Measurements from ENCODE around the gene LRRC45.
A peak's percentile ranks its signal among the peaks of the same experiment; 100 is the strongest.

LRRC45 gene

GRCh38 chr17:82022981-82023446 is at the start of gene LRRC45:
TSS of gene LRRC45 (plus strand) at chr17:82023305. CDS start at chr17:82023644, 339 bp downstream.
- H3K4me3 ChIP-seq (ENCODE audit: low read length) = peak within 1 kb of the TSS; percentile 100
- peak within 1 kb of the TSS; percentile 99 for H3K4me2 ChIP-seq (ENCODE audit: low read length)
- peak within 1 kb of the TSS; percentile 45 for H3K27ac ChIP-seq (ENCODE audit: low read length)
- H3K27me3 ChIP-seq (ENCODE audit: low read depth, low read length) = no peaks in the 10 kb centered on the region
- H3K36me3 ChIP-seq (replicated peaks; ENCODE audit: low read depth, low read length) = no peaks in the 10 kb centered on the region
- peak within 1 kb of the TSS; percentile 97 for H3K9ac ChIP-seq (ENCODE audit: low read length)
- peaks cover 29% of the 10 kb centered on the region for H3K4me1 ChIP-seq (ENCODE audit: low read length)
- H3K79me2 ChIP-seq (ENCODE audit: low read length) = peaks cover 15% of the 10 kb centered on the region
- H2AFZ ChIP-seq (ENCODE audit: low read depth, low read length) = peak within 1 kb of the TSS; percentile 67; the same call in 1 of the 2 replicates
- no peaks in the 10 kb centered on the region for H3K9me3 ChIP-seq (ENCODE audit: insufficient read depth, low read length)
- peaks cover 13% of the 10 kb centered on the region for H4K20me1 ChIP-seq (ENCODE audit: insufficient read depth, low read length)
- no peak for TF ChIP-seq EZH2phosphoT487 (IDR thresholded peaks at IDR 0.05; ENCODE audit: low read depth)
- no peak for TF ChIP-seq CTCF (IDR thresholded peaks at IDR 0.05; ENCODE audit: low read depth, low read length)

- Histone ChIP-seq H3K4me1 (ENCODE audit: low read length) (peaks cover 16% of the 10 kb centered on the region), H3K9ac (ENCODE audit: low read length) (no peak overlapping the region), H4K20me1 (ENCODE audit: insufficient read depth, low read length) (no peaks in the 10 kb centered on the region), H3K4me2 (ENCODE audit: low read length) (no peak overlapping the region), H3K9me3 (ENCODE audit: insufficient read depth, low read length) (no peaks in the 10 kb centered on the region), H3K36me3 (replicated peaks; ENCODE audit: low read depth, low read length) (no peaks in the 10 kb centered on the region), H3K27ac (ENCODE audit: low read length) (no peak overlapping the region), H3K79me2 (ENCODE audit: low read length) (peaks cover under 1% of the 10 kb centered on the region; the same call in 1 of the 2 replicates), H3K4me3 (ENCODE audit: low read length) (no peak overlapping the region), H3K27me3 (ENCODE audit: low read depth, low read length) (no peaks in the 10 kb centered on the region), H2AFZ (ENCODE audit: low read depth, low read length) (no peak overlapping the region)
- no peak for TF ChIP-seq EZH2phosphoT487 (IDR thresholded peaks at IDR 0.05; ENCODE audit: low read depth)
- no peak for TF ChIP-seq CTCF (IDR thresholded peaks at IDR 0.05; ENCODE audit: low read depth, low read length)
These were observed 49.7 kb upstream of the LRRC45 start for GRCh38 chr17:81973432-81973831.

GRCh38 chr17:81976332-81977210 is 46.5 kb upstream of the LRRC45 start:
- Histone ChIP-seq H2AFZ (ENCODE audit: low read depth, low read length) (0 out of 2 replicates have a peak overlapping the region, but pooled peaks have one; percentile 54), H3K27ac (ENCODE audit: low read length) (peak overlapping the region; percentile 59), H3K9ac (ENCODE audit: low read length) (peak overlapping the region; percentile 98), H3K27me3 (ENCODE audit: low read depth, low read length) (no peaks in the 10 kb centered on the region), H3K9me3 (ENCODE audit: insufficient read depth, low read length) (no peaks in the 10 kb centered on the region), H3K4me2 (ENCODE audit: low read length) (peak overlapping the region; percentile 96), H3K79me2 (ENCODE audit: low read length) (peaks cover 4% of the 10 kb centered on the region; the same call in 1 of the 2 replicates), H4K20me1 (ENCODE audit: insufficient read depth, low read length) (no peaks in the 10 kb centered on the region), H3K4me1 (ENCODE audit: low read length) (peaks cover 11% of the 10 kb centered on the region), H3K4me3 (ENCODE audit: low read length) (peak overlapping the region; percentile 94), H3K36me3 (replicated peaks; ENCODE audit: low read depth, low read length) (peaks cover 3% of the 10 kb centered on the region)
- no peak for TF ChIP-seq EZH2phosphoT487 (IDR thresholded peaks at IDR 0.05; ENCODE audit: low read depth)
- TF ChIP-seq CTCF (IDR thresholded peaks at IDR 0.05; ENCODE audit: low read depth, low read length) = no peak

- TF ChIP-seq CTCF (IDR thresholded peaks at IDR 0.05; ENCODE audit: low read depth, low read length) (no peak), EZH2phosphoT487 (IDR thresholded peaks at IDR 0.05; ENCODE audit: low read depth) (no peak)
- Histone ChIP-seq H3K79me2 (ENCODE audit: low read length) (peaks cover 4% of the 10 kb centered on the region; the same call in 1 of the 2 replicates), H2AFZ (ENCODE audit: low read depth, low read length) (0 out of 2 replicates have a peak within 1 kb of the TSS, but pooled peaks have one; percentile 54), H3K27me3 (ENCODE audit: low read depth, low read length) (no peaks in the 10 kb centered on the region), H3K4me2 (ENCODE audit: low read length) (peak within 1 kb of the TSS; percentile 96), H3K36me3 (replicated peaks; ENCODE audit: low read depth, low read length) (peaks cover 3% of the 10 kb centered on the region), H3K4me1 (ENCODE audit: low read length) (peaks cover 11% of the 10 kb centered on the region), H3K4me3 (ENCODE audit: low read length) (peak within 1 kb of the TSS; percentile 94), H3K9ac (ENCODE audit: low read length) (peak within 1 kb of the TSS; percentile 98), H4K20me1 (ENCODE audit: insufficient read depth, low read length) (no peaks in the 10 kb centered on the region), H3K9me3 (ENCODE audit: insufficient read depth, low read length) (no peaks in the 10 kb centered on the region), H3K27ac (ENCODE audit: low read length) (peak within 1 kb of the TSS; percentile 59)
These were observed 45.8 kb upstream of the LRRC45 start, which contains the start of gene ASPSCR1 for GRCh38 chr17:81977211-81977808. TSS of gene ASPSCR1 (plus strand) at chr17:81977629. CDS start at chr17:81977647, 18 bp downstream.
